Neural cell (in vitro differentiated cells): ENCODE data around the gene OTOG.

Experiments
- CTCF ChIP-seq: fragments of 450-650 bp; IDR thresholded peaks from 2 replicates; pipeline ENCODE4 v1.5.1; 2014; ENCODE audit warnings: antibody characterized with exemption, mild to moderate bottlenecking, moderate library complexity; ENCODE audit not compliant: poor library complexity, severe bottlenecking
- EP300 ChIP-seq: fragments of 450-650 bp; conservative IDR thresholded peaks from 2 replicates; pipeline ENCODE4 v1.6.1; 2014; ENCODE audit warnings: antibody characterized with exemption, mild to moderate bottlenecking, moderate library complexity; ENCODE audit not compliant: poor library complexity, severe bottlenecking
- EZH2 ChIP-seq: fragments of 200-600, 300-800 bp; shearing (Covaris generic), sonication (generic); IDR thresholded peaks from 2 replicates; pipeline ENCODE4 v1.6.1; 2014; ENCODE audit warnings: antibody characterized with exemption, low read length, borderline replicate concordance, mild to moderate bottlenecking; ENCODE audit not compliant: insufficient read depth, poor library complexity, severe bottlenecking
- SMC3 ChIP-seq: fragments of 450-650 bp; conservative IDR thresholded peaks from 2 replicates; pipeline ENCODE4 v1.6.1; 2014; ENCODE audit warnings: antibody characterized with exemption, mild to moderate bottlenecking, moderate library complexity; ENCODE audit not compliant: poor library complexity

- TF ChIP-seq CTCF (no peak), EZH2 (no peak), EP300 (no peak), SMC3 (no peak)
Measured at GRCh38 chr11:17531071-17531600, 15.9 kb upstream of the OTOG start.
